ENCODE results near the gene TMEM132D. TPM values are rescaled to one million over a fixed set of nuclear protein-coding genes. Genes with fewer than 3 reads are reported as not detected.

TMEM132D gene
- total and polyA plus RNA-seq, 8 donors = 0.19 to 2.8 (median 0.46) TPM

GRCh38 chr12:129928643-129929042 lies 24.8 kb upstream of the TMEM132D start:
- no peak for TF ChIP-seq CTCF (IDR thresholded peaks at IDR 0.05)
- Histone ChIP-seq H3K36me3 (no peaks in the 10 kb centered on the region), H3K4me3 (no peak overlapping the region), H3K9me3 (no peaks in the 10 kb centered on the region), H3K27me3 (peaks cover 0 to 3% (median 0%) of the 10 kb centered on the region in 4 donors), H3K27ac (no peak overlapping the region), H3K4me1 (no peaks in the 10 kb centered on the region)
- FAIRE-seq (no peak), ATAC-seq (no peak), DNase-seq (no peak)
- intact Hi-C loops (cut with DNase I) = no loop called here
- WGBS, 2 donors = 72 to 83% methylated on average over 4 of the region's 4 CpGs

GRCh38 chr12:129927316-129927900 lies 23.6 kb upstream of the TMEM132D start:
- ATAC-seq (no peak), FAIRE-seq (no peak), DNase-seq (no peak)
- Histone ChIP-seq H3K4me1 (no peaks in the 10 kb centered on the region), H3K36me3 (no peaks in the 10 kb centered on the region), H3K4me3 (no peak overlapping the region), H3K27me3 (peaks cover 0 to 3% (median 0%) of the 10 kb centered on the region in 4 donors), H3K27ac (no peak overlapping the region), H3K9me3 (no peaks in the 10 kb centered on the region)
- intact Hi-C loops (cut with DNase I) = no loop called here
- TF ChIP-seq CTCF (IDR thresholded peaks at IDR 0.05) = no peak
- WGBS, 2 donors = 72 to 83% methylated on average over 10 of the region's 10 CpGs

DNA sequence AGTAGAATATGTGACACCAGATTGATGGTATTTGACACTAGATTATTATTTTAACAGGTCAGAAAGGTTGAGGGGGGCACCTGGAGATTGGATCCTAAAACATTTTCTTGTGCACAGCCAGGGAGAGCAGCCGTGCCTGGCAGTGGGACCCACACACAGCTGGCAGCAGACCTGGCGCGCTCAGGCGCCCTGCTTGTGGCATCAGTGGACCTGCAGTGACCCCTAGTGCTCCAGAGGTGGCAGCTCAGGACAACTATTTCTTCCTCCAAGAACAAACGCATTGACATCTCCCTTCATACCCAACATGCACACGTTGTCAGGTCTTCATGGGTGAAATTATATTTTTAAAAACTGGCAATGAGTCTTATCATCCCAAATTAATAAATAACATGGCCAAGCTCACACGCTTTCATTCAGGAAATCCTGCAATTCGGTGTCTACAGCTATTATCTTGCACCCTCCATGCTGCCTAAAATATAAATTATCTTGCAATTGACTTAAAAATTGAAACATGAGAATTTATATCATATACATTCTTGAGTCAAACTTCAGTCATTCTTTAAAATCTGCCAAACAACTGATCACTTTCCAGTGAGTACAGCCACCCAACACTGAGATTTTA lies 7.7 kb upstream of the TMEM132D start:
- intact Hi-C loops (cut with DNase I) = loop anchor here in 1 of 3 donors (10.0 kb wide), 2 partner anchors 1127 to 1657 kb away; no protein-coding TSS in a partner anchor
- H3K27me3 ChIP-seq = peaks cover 0 to 14% (median 0%) of the 10 kb centered on the region in 4 donors
- H3K36me3 ChIP-seq = no peaks in the 10 kb centered on the region
- FAIRE-seq = no peak
- H3K4me1 ChIP-seq = no peaks in the 10 kb centered on the region
- H3K9me3 ChIP-seq = no peaks in the 10 kb centered on the region
- no peak overlapping the region for H3K4me3 ChIP-seq
- peak; percentile 22 to 86 (median 62) for DNase-seq
- no peak overlapping the region for H3K27ac ChIP-seq
- peak; percentile 68 to 95 (median 92) for ATAC-seq
- WGBS, 2 donors = 3% methylated on average over 8 of the region's 8 CpGs
- TF ChIP-seq CTCF (IDR thresholded peaks at IDR 0.05) = peak; percentile 25 to 73 (median 64)

DNA sequence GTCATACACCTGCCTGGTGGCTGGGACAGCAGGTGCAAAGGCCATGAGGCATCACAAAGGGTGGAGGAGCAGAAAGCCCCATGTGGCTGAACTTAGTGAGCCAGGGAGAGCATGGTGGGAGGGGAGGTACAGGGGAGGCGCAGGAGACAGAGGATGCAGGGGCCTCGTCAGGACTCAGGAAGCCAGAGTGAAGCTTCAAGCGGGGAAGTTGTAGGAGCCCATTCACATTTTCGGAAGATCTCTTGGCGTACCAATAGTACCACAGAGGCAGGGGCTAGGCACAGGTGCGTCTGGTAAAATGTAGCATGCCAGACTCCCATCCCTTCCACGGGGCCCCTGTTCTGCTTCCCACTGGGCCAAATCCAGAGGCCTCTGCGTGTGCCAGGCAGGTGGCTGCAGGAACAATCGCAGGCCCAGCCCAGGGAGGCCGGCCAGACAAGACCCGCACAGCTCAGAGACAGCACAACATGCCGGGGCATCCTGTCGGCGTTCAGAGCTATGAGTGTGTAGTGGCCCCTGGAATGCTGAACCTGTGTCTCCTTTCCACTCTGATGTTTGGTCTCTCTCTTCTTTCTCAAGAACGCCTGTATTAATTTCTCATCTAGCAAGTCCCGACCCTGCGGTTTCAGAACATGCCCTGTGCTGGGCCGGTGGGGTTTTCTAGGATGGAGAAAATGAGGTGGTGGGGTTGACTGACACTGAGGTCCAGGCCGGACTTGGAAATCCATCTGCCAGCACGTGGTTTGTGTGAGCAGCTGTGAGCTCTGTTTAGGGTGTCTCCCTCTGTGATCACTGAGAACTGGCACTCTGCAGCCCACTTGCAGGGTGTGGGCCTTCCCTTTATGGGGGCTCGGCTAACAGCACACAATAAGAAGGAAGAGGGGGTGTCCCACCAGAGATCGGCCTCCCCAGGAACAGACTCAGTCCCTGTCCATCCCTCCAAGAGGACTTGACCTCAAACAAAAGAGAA lies 5.5 kb upstream of the TMEM132D start:
- Histone ChIP-seq H3K4me1 (no peaks in the 10 kb centered on the region), H3K9me3 (no peaks in the 10 kb centered on the region), H3K4me3 (no peak overlapping the region), H3K36me3 (no peaks in the 10 kb centered on the region), H3K27me3 (peaks cover 0 to 16% (median 0%) of the 10 kb centered on the region in 4 donors), H3K27ac (no peak overlapping the region)
- DNase-seq = no peak
- no peak for TF ChIP-seq CTCF (IDR thresholded peaks at IDR 0.05)
- no peak for ATAC-seq
- 60 to 70% methylated on average over 22 of the region's 22 CpGs for WGBS, 2 donors
- FAIRE-seq = no peak
- intact Hi-C loops (cut with DNase I) = loop anchor here in 1 of 3 donors (10.0 kb wide), 2 partner anchors 1125 to 1655 kb away; no protein-coding TSS in a partner anchor
